H1 (cell line): ENCODE measurements around the gene MAP3K14. TPM values are rescaled to one million over a fixed set of nuclear protein-coding genes. Genes with fewer than 3 reads are reported as not detected.

Experiments
- CTCF ChIA-PET: fragments of 300-600 bp; sonication (Branson Sonifier 250); formaldehyde crosslinking; loops from one replicate; lab custom pipeline; 2021; ENCODE audit not compliant: partially characterized antibody; lab: Charles Lee
- POLR2A ChIA-PET: fragments of 300-600 bp; sonication (Branson Sonifier 250); formaldehyde crosslinking; loops from one replicate; lab custom pipeline; 2021; ENCODE audit warnings: inconsistent platforms; ENCODE audit not compliant: partially characterized antibody; lab: Charles Lee
- DNase-seq, 2 experiments: peaks; one replicate each; pipeline versions ENCODE4 v3.0.0 to v3.0.0-alpha.2; 2010 to 2022; ENCODE audit warnings: low spot score in 2 of 2, low read depth in 1 of 2, mixed read lengths in 1 of 2
- FAIRE-seq: peaks from 2 replicates; lab custom pipeline; 2011; peaks lifted over from hg19 to GRCh38; lab: Jason Lieb, UNC
- H2AFZ ChIP-seq: 2 replicates; pipeline ENCODE4 v1.8.1; 2012; ENCODE audit warnings: low read length, inconsistent platforms
- H2AK5ac ChIP-seq: 2 replicates; pipeline ENCODE4 v1.6.1; 2013; ENCODE audit warnings: low read depth, low read length
- H2BK120ac ChIP-seq: replicated peaks from 2 replicates; pipeline ENCODE3; 2013; ENCODE audit warnings: low read depth, low read length, inconsistent platforms
- H2BK12ac ChIP-seq: 2 replicates; pipeline ENCODE4 v1.6.1; 2013; ENCODE audit warnings: low read depth, low read length
- H2BK15ac ChIP-seq: 2 replicates; pipeline ENCODE4 v1.6.1; 2013; ENCODE audit warnings: low read length
- H2BK20ac ChIP-seq: 2 replicates; pipeline ENCODE4 v1.6.1; 2013; ENCODE audit warnings: low read length
- H2BK5ac ChIP-seq: 2 replicates; pipeline ENCODE4 v1.6.1; 2013; ENCODE audit warnings: low read depth, low read length
- H3K14ac ChIP-seq: 2 replicates; pipeline ENCODE4 v1.6.1; 2013; ENCODE audit warnings: inconsistent platforms; ENCODE audit not compliant: insufficient read length
- H3K18ac ChIP-seq: 2 replicates; pipeline ENCODE4 v1.6.1; 2013; ENCODE audit warnings: low read length; ENCODE audit errors: extremely low read depth
- H3K23ac ChIP-seq: 2 replicates; pipeline ENCODE4 v1.6.1; 2013; ENCODE audit warnings: inconsistent platforms; ENCODE audit not compliant: insufficient read length
- H3K23me2 ChIP-seq: 2 replicates; pipeline ENCODE4 v1.6.1; 2013; ENCODE audit warnings: low read depth, low read length
- H3K27ac ChIP-seq: 2 replicates; pipeline ENCODE4 v1.6.1; 2011; ENCODE audit warnings: low read depth, low read length, inconsistent platforms
- H3K27me3 ChIP-seq, 4 experiments: replicated peaks in 1 of 4; 1 replicate in 1 of 4; 2 replicates in 3 of 4; pipeline versions ENCODE4 v1.6.1 to v1.8.1; 2011 to 2013; ENCODE audit warnings: low read length in 3 of 4, mild to moderate bottlenecking in 3 of 4, inconsistent platforms in 2 of 4, mixed read lengths in 2 of 4, moderate library complexity in 1 of 4; ENCODE audit not compliant: control insufficient read depth in 3 of 4, insufficient read depth in 3 of 4; ENCODE audit errors: extremely low read depth in 1 of 4
- H3K36me3 ChIP-seq, 4 experiments: 2 replicates each; pipeline versions ENCODE4 v1.6.1 to v1.8.1; 2011 to 2013; ENCODE audit warnings: mild to moderate bottlenecking in 4 of 4, low read length in 3 of 4, moderate library complexity in 2 of 4, control low read depth in 1 of 4, inconsistent platforms in 1 of 4; ENCODE audit not compliant: insufficient read depth in 4 of 4, control insufficient read depth in 2 of 4
- H3K4ac ChIP-seq: replicated peaks from 2 replicates; pipeline ENCODE3; 2013; ENCODE audit warnings: low read length, low read depth, mixed read lengths, inconsistent platforms; ENCODE audit not compliant: insufficient read length
- H3K4me1 ChIP-seq, 4 experiments: replicated peaks in 1 of 4; 1 replicate in 1 of 4; 2 replicates in 3 of 4; pipeline versions ENCODE4 v1.6.1 to v1.8.1; 2011 to 2013; ENCODE audit warnings: low read length in 3 of 4, inconsistent platforms in 2 of 4, mixed read lengths in 1 of 4; ENCODE audit not compliant: insufficient read depth in 4 of 4, control insufficient read depth in 3 of 4
- H3K4me2 ChIP-seq, 2 experiments: 2 replicates each; pipeline versions ENCODE4 v1.6.1 to v1.8.1; 2011 to 2013; ENCODE audit warnings: low read depth in 2 of 2, low read length in 2 of 2, control low read depth in 1 of 2, inconsistent platforms in 1 of 2, mild to moderate bottlenecking in 1 of 2; ENCODE audit not compliant: insufficient read depth in 1 of 2
- H3K4me3 ChIP-seq, 4 experiments: fragments of 200-600, 300-600 bp in 1 of 4; sonication (generic), shearing (Covaris generic), sonication (Bioruptor Twin) in 1 of 4; 2 replicates each; pipeline versions ENCODE4 v1.5.1 to v1.8.1; 2011 to 2016; ENCODE audit warnings: low read length in 4 of 4, low read depth in 3 of 4, control low read depth in 2 of 4, inconsistent platforms in 2 of 4, mild to moderate bottlenecking in 2 of 4, mixed read lengths in 1 of 4, moderate library complexity in 1 of 4; ENCODE audit not compliant: insufficient read depth in 2 of 4; ENCODE audit errors: extremely low read depth in 1 of 4
- H3K56ac ChIP-seq: replicated peaks from 2 replicates; pipeline ENCODE3; 2013; ENCODE audit warnings: low read depth, mild to moderate bottlenecking, mixed read lengths, low read length, inconsistent platforms; ENCODE audit not compliant: insufficient read length
- H3K79me1 ChIP-seq: 2 replicates; pipeline ENCODE4 v1.6.1; 2013; ENCODE audit warnings: low read depth, low read length, control low read depth
- H3K79me2 ChIP-seq, 2 experiments: 2 replicates each; pipeline versions ENCODE4 v1.6.1 to v1.8.1; 2012 to 2013; ENCODE audit warnings: low read length in 2 of 2, mild to moderate bottlenecking in 2 of 2, inconsistent platforms in 1 of 2; ENCODE audit not compliant: insufficient read depth in 2 of 2, control insufficient read depth in 1 of 2
- H3K9ac ChIP-seq, 4 experiments: replicated peaks in 1 of 4; 1 replicate in 1 of 4; 2 replicates in 3 of 4; pipeline versions ENCODE4 v1.6.1 to v1.8.1; 2011 to 2013; ENCODE audit warnings: low read depth in 3 of 4, low read length in 3 of 4, control low read depth in 2 of 4, mild to moderate bottlenecking in 2 of 4, moderate library complexity in 2 of 4, inconsistent platforms in 1 of 4; ENCODE audit errors: extremely low read depth in 1 of 4
- H3K9me3 ChIP-seq, 2 experiments: 2 replicates each; pipeline versions ENCODE4 v1.6.1 to v1.8.1; 2012 to 2013; ENCODE audit warnings: mild to moderate bottlenecking in 2 of 2, moderate library complexity in 2 of 2, control low read depth in 1 of 2, inconsistent platforms in 1 of 2, low read depth in 1 of 2, low read length in 1 of 2, mixed read lengths in 1 of 2; ENCODE audit not compliant: insufficient read depth in 2 of 2
- H4K20me1 ChIP-seq, 2 experiments: replicated peaks in 1 of 2; 2 replicates each; pipeline versions ENCODE3 to v1.8.1; 2011 to 2013; ENCODE audit warnings: inconsistent platforms in 2 of 2, low read length in 2 of 2, mild to moderate bottlenecking in 1 of 2; ENCODE audit not compliant: insufficient read depth in 2 of 2, control insufficient read depth in 1 of 2
- H4K5ac ChIP-seq: 2 replicates; pipeline ENCODE4 v1.6.1; 2013; ENCODE audit warnings: low read length, low read depth, mixed read lengths, inconsistent platforms; ENCODE audit not compliant: insufficient read length
- H4K8ac ChIP-seq: 2 replicates; pipeline ENCODE4 v1.8.0; 2013; ENCODE audit warnings: mild to moderate bottlenecking, moderate library complexity, low read length, inconsistent platforms; ENCODE audit not compliant: insufficient read depth; ENCODE audit errors: extremely low read depth
- H4K91ac ChIP-seq: replicated peaks from 2 replicates; pipeline ENCODE3; 2013; ENCODE audit warnings: low read length, mixed read lengths, inconsistent platforms; ENCODE audit not compliant: insufficient read length
- ASH2L ChIP-seq: fragments of 200-600, 300-600 bp; sonication (generic); IDR thresholded peaks from one replicate; pipeline ENCODE4 v1.7.1; 2017; ENCODE audit warnings: low read length
- BCL11A ChIP-seq, 2 experiments: IDR thresholded peaks; one replicate each; pipeline ENCODE4 v1.6.1; 2011; ENCODE audit warnings: low read depth in 2 of 2, low read length in 2 of 2, mild to moderate bottlenecking in 2 of 2
- BRCA1 ChIP-seq: IDR thresholded peaks from 2 replicates; pipeline ENCODE4 v1.6.1; 2012; ENCODE audit warnings: low read depth, low read length, improper control_type of control experiment
- CBX8 ChIP-seq: fragments of 300-800, 300-1000 bp; sonication (generic); IDR thresholded peaks from 2 replicates; pipeline ENCODE4 v1.7.1; 2016; ENCODE audit warnings: low read depth, low read length, borderline replicate concordance
- POU5F1 ChIP-seq: IDR thresholded peaks from 2 replicates; pipeline ENCODE4 v1.6.1; 2011; ENCODE audit warnings: low read depth, mild to moderate bottlenecking, low read length, moderate library complexity
- SAP30 ChIP-seq: fragments of 300-600 bp; sonication (generic); IDR thresholded peaks from 2 replicates; pipeline ENCODE4 v1.7.1; 2012; ENCODE audit warnings: low read length, moderate library complexity, mild to moderate bottlenecking, inconsistent platforms; ENCODE audit not compliant: insufficient read depth, insufficient replicate concordance
- SIRT6 ChIP-seq: IDR thresholded peaks from one replicate; pipeline ENCODE4 v1.7.1; 2012; ENCODE audit warnings: low read length, inconsistent platforms
- TAF7 ChIP-seq: optimal IDR thresholded peaks from 2 replicates; pipeline ENCODE3; 2011; ENCODE audit warnings: low read depth, mild to moderate bottlenecking, inconsistent platforms, low read length, moderate library complexity, borderline replicate concordance
- YY1 ChIP-seq: IDR thresholded peaks from 2 replicates; pipeline ENCODE4 v1.6.1; 2011; ENCODE audit warnings: low read depth, mild to moderate bottlenecking, low read length
- WGBS, 2 experiments: shearing (Covaris generic) in 1 of 2; methylation state at CpG; one replicate each; pipeline versions ENCODE4 v1.1.6 to v1.1.7; 2013 to 2015; ENCODE audit warnings: low lambda C conversion rate in 2 of 2, mixed read lengths in 2 of 2, inconsistent platforms in 1 of 2, low coverage in 1 of 2, missing lambda C conversion rate in 1 of 2; ENCODE audit not compliant: insufficient replicate concordance in 2 of 2, insufficient coverage in 1 of 2, insufficient read length in 1 of 2; ENCODE audit errors: extremely low coverage in 1 of 2, missing lambda C conversion rate in 1 of 2; 5-methylcytosine and 5-hydroxymethylcytosine counted together
- polyA plus RNA-seq, 7 experiments: library from polyadenylated mRNA; depleted of rRNA in 3 of 7; stranded (reverse) in 5 of 7; unstranded in 2 of 7; fragments of >200 nt in 5 of 7; fragments of 200-250 nt in 2 of 7; gene quantifications; 1 replicate in 5 of 7; 2 replicates in 1 of 7; 4 replicates in 1 of 7; pipeline versions ENCODE4 v1.2.1 to v1.2.3, GENCODE V29; 2011 to 2013; ENCODE audit warnings: missing spikeins in 2 of 7, mixed read lengths in 2 of 7
- total RNA-seq: library from RNA; stranded (reverse); fragmentation: NEBNext Ultra II Directional; extraction: Animal tissue kit (Norgen Biotek cat#: 25700); gene quantifications from 2 replicates; pipeline ENCODE4 v1.2.1, GENCODE V29; 2021
- TF ChIP-seq, protein P1 (sequence below): IDR thresholded peaks from 2 replicates; pipeline ENCODE4 v1.6.1; 2012; ENCODE audit warnings: inconsistent platforms
- TF ChIP-seq, protein P2 (sequence below), 3 experiments: IDR thresholded peaks; 1 replicate in 2 of 3; 2 replicates in 1 of 3; pipeline versions ENCODE4 v1.5.1 to v1.6.1; 2011; ENCODE audit warnings: low read length in 3 of 3, mild to moderate bottlenecking in 3 of 3, inconsistent platforms in 2 of 3, low read depth in 1 of 3, moderate library complexity in 1 of 3; ENCODE audit not compliant: insufficient read depth in 1 of 3; ENCODE audit errors: control extremely low read depth in 1 of 3

The MAP3K14 gene
- total and polyA plus RNA-seq, 2 of the 8 experiments (the other 6 are each of a cell fraction or from before 2014, with no cell fraction given) = 5.2 to 6.1 TPM

GRCh38 chr17:45325810-45326209 is 9.0 kb upstream of the MAP3K14 start:
- no peaks in the 10 kb centered on the region for H3K36me3 ChIP-seq
- no peak overlapping the region for H3K56ac ChIP-seq
- no peak for FAIRE-seq
- H2BK15ac ChIP-seq = no peak overlapping the region
- H3K27me3 ChIP-seq = no peaks in the 10 kb centered on the region; a peak in 2 of 7 replicates
- no peak overlapping the region for H3K4me2 ChIP-seq
- H3K9ac ChIP-seq = no peak overlapping the region
- no peaks in the 10 kb centered on the region for H3K79me1 ChIP-seq
- no peak overlapping the region for H4K8ac ChIP-seq
- no peaks in the 10 kb centered on the region for H4K20me1 ChIP-seq
- DNase-seq = no peak
- no peak overlapping the region for H2AFZ ChIP-seq
- no peak overlapping the region; the same call in 1 of the 2 replicates for H3K18ac ChIP-seq
- peaks cover 0 to 3% (median 0%) of the 10 kb centered on the region in 4 experiments; a peak in 1 of 7 replicates for H3K4me1 ChIP-seq
- no peak overlapping the region for H3K23ac ChIP-seq
- H3K23me2 ChIP-seq = no peaks in the 10 kb centered on the region
- no peak overlapping the region for H3K4me3 ChIP-seq
- H4K5ac ChIP-seq = no peak overlapping the region
- WGBS, 2 experiments = 88% methylated on average over 4 of the region's 4 CpGs; no CpG with 5 or more reads in 1 of the 2 experiments
- no peak overlapping the region for H2BK120ac ChIP-seq
- no peaks in the 10 kb centered on the region for H3K79me2 ChIP-seq
- H2BK5ac ChIP-seq = no peak overlapping the region
- H3K27ac ChIP-seq = no peak overlapping the region
- H3K14ac ChIP-seq = no peak overlapping the region
- POLR2A ChIA-PET = interaction anchor here (1.0 to 1.8 kb wide), 2 partner anchors 9 to 177 kb away, joined by 4 to 7 read pairs; partner anchors contain the start of genes HEXIM1 and MAP3K14
- H3K4ac ChIP-seq = no peak overlapping the region
- no peak overlapping the region for H2BK12ac ChIP-seq
- CTCF ChIA-PET = interaction anchor here (0.7 to 2.5 kb wide), 11 partner anchors 9 to 107 kb away, joined by 3 to 8 read pairs (median 3); partner anchors contain the start of gene MAP3K14
- H3K9me3 ChIP-seq = no peaks in the 10 kb centered on the region
- no peak overlapping the region for H2AK5ac ChIP-seq
- H4K91ac ChIP-seq = no peak overlapping the region
- no peak overlapping the region for H2BK20ac ChIP-seq
- no peak for TF ChIP-seq BRCA1
- no peak for TF ChIP-seq SAP30
- TF ChIP-seq, protein P1, sequence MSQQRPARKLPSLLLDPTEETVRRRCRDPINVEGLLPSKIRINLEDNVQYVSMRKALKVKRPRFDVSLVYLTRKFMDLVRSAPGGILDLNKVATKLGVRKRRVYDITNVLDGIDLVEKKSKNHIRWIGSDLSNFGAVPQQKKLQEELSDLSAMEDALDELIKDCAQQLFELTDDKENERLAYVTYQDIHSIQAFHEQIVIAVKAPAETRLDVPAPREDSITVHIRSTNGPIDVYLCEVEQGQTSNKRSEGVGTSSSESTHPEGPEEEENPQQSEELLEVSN = no peak
- TF ChIP-seq, protein P2, sequence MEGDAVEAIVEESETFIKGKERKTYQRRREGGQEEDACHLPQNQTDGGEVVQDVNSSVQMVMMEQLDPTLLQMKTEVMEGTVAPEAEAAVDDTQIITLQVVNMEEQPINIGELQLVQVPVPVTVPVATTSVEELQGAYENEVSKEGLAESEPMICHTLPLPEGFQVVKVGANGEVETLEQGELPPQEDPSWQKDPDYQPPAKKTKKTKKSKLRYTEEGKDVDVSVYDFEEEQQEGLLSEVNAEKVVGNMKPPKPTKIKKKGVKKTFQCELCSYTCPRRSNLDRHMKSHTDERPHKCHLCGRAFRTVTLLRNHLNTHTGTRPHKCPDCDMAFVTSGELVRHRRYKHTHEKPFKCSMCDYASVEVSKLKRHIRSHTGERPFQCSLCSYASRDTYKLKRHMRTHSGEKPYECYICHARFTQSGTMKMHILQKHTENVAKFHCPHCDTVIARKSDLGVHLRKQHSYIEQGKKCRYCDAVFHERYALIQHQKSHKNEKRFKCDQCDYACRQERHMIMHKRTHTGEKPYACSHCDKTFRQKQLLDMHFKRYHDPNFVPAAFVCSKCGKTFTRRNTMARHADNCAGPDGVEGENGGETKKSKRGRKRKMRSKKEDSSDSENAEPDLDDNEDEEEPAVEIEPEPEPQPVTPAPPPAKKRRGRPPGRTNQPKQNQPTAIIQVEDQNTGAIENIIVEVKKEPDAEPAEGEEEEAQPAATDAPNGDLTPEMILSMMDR (IDR thresholded peaks at IDR 0.05; ENCODE audit: control extremely low read depth in 1 of 3, insufficient read depth in 1 of 3, low read depth in 1 of 3, low read length in 3 of 3) = no peak
- no peak for TF ChIP-seq TAF7
- TF ChIP-seq SIRT6 = no peak
- no peak for TF ChIP-seq YY1
- TF ChIP-seq POU5F1 = no peak
- TF ChIP-seq ASH2L = no peak
- TF ChIP-seq CBX8 = no peak
- no peak for TF ChIP-seq BCL11A (IDR thresholded peaks at IDR 0.05; ENCODE audit: low read depth in 2 of 2, low read length in 2 of 2)
